Kidney (tissue), 14 donors: ENCODE data around the gene SLC4A4. TPM values are rescaled to one million over a fixed set of nuclear protein-coding genes. Genes with fewer than 3 reads are reported as not detected.

Experiments used
- DNase-seq, 5 donors: peaks; one replicate each; pipeline ENCODE4 v3.0.0-alpha.2; 2013 to 2020
- FAIRE-seq: peaks from 2 replicates; lab custom pipeline; 2012; peaks lifted over from hg19 to GRCh38; lab: Jason Lieb, UNC
- H3K27ac ChIP-seq, 2 donors: one replicate each; pipeline ENCODE4 v1.7.0; 2013; ENCODE audit warnings: low read depth in 2 of 2, low read length in 2 of 2, inconsistent platforms in 1 of 2
- H3K27me3 ChIP-seq: one replicate; pipeline ENCODE4 v1.7.1; 2013; ENCODE audit warnings: low read length, inconsistent platforms; ENCODE audit not compliant: control insufficient read depth, insufficient read depth
- H3K36me3 ChIP-seq, 3 donors: one replicate each; pipeline versions ENCODE4 v1.7.0 to v1.7.1; 2013; ENCODE audit warnings: low read length in 3 of 3, control low read depth in 1 of 3, inconsistent platforms in 1 of 3; ENCODE audit not compliant: insufficient read depth in 3 of 3, control insufficient read depth in 2 of 3
- H3K4me1 ChIP-seq, 3 donors: one replicate each; pipeline versions ENCODE4 v1.7.0 to v1.7.1; 2013; ENCODE audit warnings: low read length in 3 of 3, inconsistent platforms in 1 of 3, low read depth in 1 of 3; ENCODE audit not compliant: control insufficient read depth in 2 of 3, insufficient read depth in 2 of 3
- H3K4me3 ChIP-seq, 3 donors: one replicate each; pipeline versions ENCODE4 v1.7.0 to v1.8.1; 2013; ENCODE audit warnings: low read length in 3 of 3, control low read depth in 1 of 3, inconsistent platforms in 1 of 3
- H3K9ac ChIP-seq, 3 donors: one replicate each; pipeline versions ENCODE4 v1.7.0 to v1.7.1; 2013; ENCODE audit warnings: low read length in 3 of 3, control low read depth in 1 of 3, inconsistent platforms in 1 of 3
- H3K9me3 ChIP-seq, 3 donors: one replicate each; pipeline versions ENCODE4 v1.7.0 to v1.7.1; 2013; ENCODE audit warnings: low read length in 3 of 3, control low read depth in 1 of 3, inconsistent platforms in 1 of 3; ENCODE audit not compliant: control insufficient read depth in 2 of 3, insufficient read depth in 1 of 3
- intact Hi-C: fragments of 100-400 bp; cut with DNase I; formaldehyde crosslinking; loops from one replicate; pipeline ENCODE4 v1.11.1; 2022
- polyA plus RNA-seq: library from polyadenylated mRNA; stranded (reverse); fragments of 350-450 nt; fragmentation: Illumina TruSeq; extraction: RNeasy Lipid Tissue Mini Kit (QIAGEN cat#74804); gene quantifications from one replicate; pipeline ENCODE4 v1.2.3, GENCODE V29; 2014; ENCODE audit warnings: low read depth, low replicate concordance; ENCODE audit not compliant: insufficient read depth
- total RNA-seq: library from RNA; stranded (reverse); fragmentation: NEBNext Ultra II Directional; extraction: Animal tissue kit (Norgen Biotek cat#: 25700); gene quantifications from one replicate; pipeline ENCODE4 v1.2.1, GENCODE V29; 2021
- TF ChIP-seq, protein P1 (sequence below): IDR thresholded peaks from 3 replicates; pipeline ENCODE4 v1.5.1; 2012; ENCODE audit warnings: mild to moderate bottlenecking, moderate library complexity, borderline replicate concordance; ENCODE audit not compliant: insufficient read depth; ENCODE audit errors: extremely low read depth
- donor health status: control.
- donor health status: control.
- donor health status: control.
- donor health status: control.
- donor health status: control.
- donor health status: DM: yes; HTN: yes; CAD: no.
- donor health status: Normal renal cell carcinoma (clear cell type).

Gene SLC4A4
- total and polyA plus RNA-seq, 2 donors from 2014 or later: 37.1 to 56.5 TPM

- intact Hi-C loops: no loop called here
Measured at GRCh38 chr4:71383984-71384383, 45.2 kb downstream of the SLC4A4 start.

DNA sequence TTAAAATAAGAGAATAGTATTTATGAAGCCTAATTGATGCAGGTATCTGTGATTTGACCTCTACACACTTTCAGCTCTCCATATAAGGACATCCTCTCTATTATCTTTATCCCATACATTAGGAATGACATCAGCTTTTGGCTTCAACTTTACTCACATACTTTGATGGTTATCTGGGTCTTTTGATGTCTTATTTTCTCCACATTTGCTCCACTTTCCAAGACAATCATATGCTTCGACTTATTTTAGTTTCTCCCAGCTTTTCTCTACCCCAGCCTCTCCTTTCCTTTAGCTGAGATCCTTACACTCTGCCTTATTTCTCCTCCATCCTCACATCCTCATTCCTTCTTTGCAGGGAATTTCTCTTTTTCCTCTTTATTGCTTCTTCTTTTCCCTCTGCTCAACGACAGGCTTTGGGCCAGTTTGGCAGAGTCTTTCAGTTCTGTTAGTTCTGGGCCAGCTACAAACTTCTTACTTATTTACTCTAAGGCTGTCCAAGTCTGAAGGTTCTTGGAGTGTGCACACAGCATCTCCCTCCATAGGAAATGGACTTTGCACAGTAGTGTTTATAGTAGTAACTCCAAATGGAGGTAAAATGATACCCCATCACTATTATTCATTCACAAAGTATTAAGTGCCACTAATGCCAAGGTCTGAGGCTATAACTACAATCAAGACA is 50.5 kb downstream of the SLC4A4 start:
- H3K36me3 ChIP-seq: no peaks in the 10 kb centered on the region
- FAIRE-seq (no peak), DNase-seq (peak in 1 of 5 donors; percentile 23)
- no peaks in the 10 kb centered on the region for H3K9me3 ChIP-seq
- no peak overlapping the region for H3K27ac ChIP-seq
- no peak overlapping the region for H3K4me3 ChIP-seq
- TF ChIP-seq, protein P1, sequence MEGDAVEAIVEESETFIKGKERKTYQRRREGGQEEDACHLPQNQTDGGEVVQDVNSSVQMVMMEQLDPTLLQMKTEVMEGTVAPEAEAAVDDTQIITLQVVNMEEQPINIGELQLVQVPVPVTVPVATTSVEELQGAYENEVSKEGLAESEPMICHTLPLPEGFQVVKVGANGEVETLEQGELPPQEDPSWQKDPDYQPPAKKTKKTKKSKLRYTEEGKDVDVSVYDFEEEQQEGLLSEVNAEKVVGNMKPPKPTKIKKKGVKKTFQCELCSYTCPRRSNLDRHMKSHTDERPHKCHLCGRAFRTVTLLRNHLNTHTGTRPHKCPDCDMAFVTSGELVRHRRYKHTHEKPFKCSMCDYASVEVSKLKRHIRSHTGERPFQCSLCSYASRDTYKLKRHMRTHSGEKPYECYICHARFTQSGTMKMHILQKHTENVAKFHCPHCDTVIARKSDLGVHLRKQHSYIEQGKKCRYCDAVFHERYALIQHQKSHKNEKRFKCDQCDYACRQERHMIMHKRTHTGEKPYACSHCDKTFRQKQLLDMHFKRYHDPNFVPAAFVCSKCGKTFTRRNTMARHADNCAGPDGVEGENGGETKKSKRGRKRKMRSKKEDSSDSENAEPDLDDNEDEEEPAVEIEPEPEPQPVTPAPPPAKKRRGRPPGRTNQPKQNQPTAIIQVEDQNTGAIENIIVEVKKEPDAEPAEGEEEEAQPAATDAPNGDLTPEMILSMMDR: no peak
- H3K4me1 ChIP-seq: peaks cover 0 to 7% (median 0%) of the 10 kb centered on the region in 3 donors
- no peaks in the 10 kb centered on the region for H3K27me3 ChIP-seq
- intact Hi-C loops: no loop called here
- H3K9ac ChIP-seq: no peak overlapping the region

More at GRCh38 chr4:71383984-71384383, 45.2 kb downstream of the SLC4A4 start:
- peaks cover 0 to 2% (median 0%) of the 10 kb centered on the region in 3 donors for H3K36me3 ChIP-seq
- TF ChIP-seq, protein P1: no peak
- H3K27ac ChIP-seq: peak overlapping the region in 1 of 2 donors; percentile 59
- no peaks in the 10 kb centered on the region for H3K9me3 ChIP-seq
- H3K27me3 ChIP-seq: no peaks in the 10 kb centered on the region
- no peak for DNase-seq
- no peak overlapping the region for H3K4me3 ChIP-seq
- peaks cover 0 to 33% (median 0%) of the 10 kb centered on the region in 3 donors for H3K4me1 ChIP-seq
- H3K9ac ChIP-seq: no peak overlapping the region
- no peak for FAIRE-seq

DNA sequence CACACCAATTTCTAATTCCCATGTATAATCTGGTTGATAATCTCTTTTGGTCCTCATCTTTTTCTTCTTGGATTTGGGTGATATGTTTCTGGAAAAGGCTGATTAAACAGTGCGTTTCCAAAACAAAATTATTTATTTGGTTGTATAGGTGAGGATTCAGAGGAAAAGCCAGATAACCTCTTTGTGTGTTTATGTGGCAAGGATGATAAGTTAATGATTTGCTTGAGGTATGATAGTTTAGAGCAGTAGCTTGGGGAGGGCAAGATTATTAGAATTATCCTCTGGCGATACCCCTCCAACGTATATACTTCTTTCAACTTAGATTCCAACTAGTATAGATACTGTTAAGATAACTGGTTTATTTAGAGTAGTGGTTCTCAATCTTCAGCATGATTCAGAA is 53.3 kb downstream of the SLC4A4 start:
- TF ChIP-seq, protein P1: no peak
- Histone ChIP-seq H3K4me3 (no peak overlapping the region), H3K9ac (no peak overlapping the region), H3K4me1 (peaks cover 0 to 7% (median 0%) of the 10 kb centered on the region in 3 donors), H3K36me3 (no peaks in the 10 kb centered on the region), H3K27ac (no peak overlapping the region), H3K9me3 (no peaks in the 10 kb centered on the region), H3K27me3 (no peaks in the 10 kb centered on the region)
- DNase-seq: no peak
- FAIRE-seq: no peak
- intact Hi-C loops: no loop called here

DNA sequence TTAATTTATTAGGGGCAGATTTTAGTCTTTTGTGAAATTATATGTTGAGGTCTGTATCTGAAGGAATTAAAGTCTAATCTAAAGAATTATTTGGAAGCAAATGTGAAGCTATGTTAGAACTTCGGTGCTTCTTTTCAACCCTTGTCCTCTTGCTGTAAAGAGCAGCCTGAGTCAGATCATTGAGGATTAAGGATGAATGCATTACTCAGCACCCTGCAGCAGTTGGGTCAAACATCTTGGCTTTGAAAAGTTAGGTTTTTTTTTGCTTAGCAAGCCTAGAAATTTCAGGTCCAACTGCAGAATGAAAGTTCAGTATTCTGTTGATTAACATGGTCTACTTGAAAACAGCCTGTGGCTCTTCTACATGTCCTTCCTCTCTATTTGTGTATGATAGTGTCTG is 57.6 kb downstream of the SLC4A4 start:
- intact Hi-C loops: no loop called here
- TF ChIP-seq, protein P1: no peak
- H3K4me1 ChIP-seq: peaks cover 0 to 7% (median 0%) of the 10 kb centered on the region in 3 donors
- H3K9ac ChIP-seq: no peak overlapping the region
- no peak overlapping the region for H3K4me3 ChIP-seq
- no peak for DNase-seq
- FAIRE-seq: no peak
- no peaks in the 10 kb centered on the region for H3K27me3 ChIP-seq
- H3K9me3 ChIP-seq: no peaks in the 10 kb centered on the region
- H3K36me3 ChIP-seq: no peaks in the 10 kb centered on the region
- no peak overlapping the region for H3K27ac ChIP-seq
